ENCODE measurements around the gene TBC1D22A.

TBC1D22A gene

GRCh38 chr22:47012589-47013370 is 250.3 kb downstream of the TBC1D22A start:
- H3K36me3 Mint-ChIP-seq (ENCODE audit: low read depth) = no peaks in the 10 kb centered on the region

DNA sequence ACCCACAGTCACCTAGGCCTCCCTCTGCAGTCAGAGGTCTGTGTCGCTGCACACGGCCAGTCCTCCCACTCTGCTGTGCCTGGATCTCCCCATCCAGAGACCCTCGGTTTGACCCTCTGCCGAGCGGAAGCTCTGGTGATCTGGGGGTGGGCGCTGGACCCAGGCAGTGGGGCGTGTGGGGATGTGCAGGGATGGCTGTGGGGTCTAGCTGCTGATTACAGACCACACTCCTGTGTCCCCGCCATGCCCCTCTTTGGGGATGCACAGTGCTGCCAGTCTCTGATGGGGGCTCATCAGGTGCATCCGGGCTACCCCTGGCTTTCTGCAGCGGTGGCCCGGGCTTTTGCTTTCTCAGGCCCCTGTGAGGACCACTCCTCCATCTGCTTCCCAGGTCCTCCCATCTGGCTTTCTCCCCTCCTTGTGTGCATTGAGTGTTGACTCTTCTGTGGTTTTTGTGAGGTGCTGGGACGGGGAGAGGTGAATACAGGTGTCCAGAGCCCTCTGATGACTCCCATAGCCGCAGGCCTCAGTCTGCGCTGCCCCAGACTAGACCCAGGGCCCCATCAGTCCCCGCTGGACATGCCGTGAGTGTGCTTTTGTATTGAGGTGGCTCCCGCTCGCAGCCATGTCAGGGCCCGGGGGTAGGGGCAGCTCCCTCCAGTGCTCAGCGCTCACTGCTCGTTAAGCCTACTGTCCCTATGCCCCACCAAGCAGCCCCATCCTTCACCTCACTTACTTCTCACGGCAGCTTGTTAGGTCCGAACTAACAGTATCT is 251.6 kb downstream of the TBC1D22A start:
- Mint-ChIP-seq H3K9me3 (no peaks in the 10 kb centered on the region), H3K27ac (no peak overlapping the region), H3K36me3 (ENCODE audit: low read depth) (no peaks in the 10 kb centered on the region), H3K4me3 (no peak overlapping the region), H3K27me3 (ENCODE audit: low read depth) (no peaks in the 10 kb centered on the region), H3K4me1 (ENCODE audit: low read depth) (peaks cover 2% of the 10 kb centered on the region)
- no peak for DNase-seq (ENCODE audit: low spot score)

More at GRCh38 chr22:47012589-47013370, 250.3 kb downstream of the TBC1D22A start:
- no peaks in the 10 kb centered on the region for H3K9me3 Mint-ChIP-seq
- no peak for DNase-seq (ENCODE audit: low spot score)
- no peak overlapping the region for H3K4me3 Mint-ChIP-seq
- peaks cover 2% of the 10 kb centered on the region for H3K4me1 Mint-ChIP-seq (ENCODE audit: low read depth)
- no peak overlapping the region for H3K27ac Mint-ChIP-seq
- H3K27me3 Mint-ChIP-seq (ENCODE audit: low read depth) = no peaks in the 10 kb centered on the region

- Mint-ChIP-seq H3K27me3 (ENCODE audit: low read depth) (no peaks in the 10 kb centered on the region), H3K27ac (no peak overlapping the region), H3K4me1 (ENCODE audit: low read depth) (peaks cover 2% of the 10 kb centered on the region), H3K9me3 (peaks cover under 1% of the 10 kb centered on the region), H3K4me3 (no peak overlapping the region), H3K36me3 (ENCODE audit: low read depth) (no peaks in the 10 kb centered on the region)
- DNase-seq (ENCODE audit: low spot score) = no peak
Observed at GRCh38 chr22:47014636-47015345, 252.3 kb downstream of the TBC1D22A start.

- peaks cover 7% of the 10 kb centered on the region for H3K36me3 Mint-ChIP-seq (ENCODE audit: low read depth)
Observed at GRCh38 chr22:47015589-47016178, 253.2 kb downstream of the TBC1D22A start.

DNA sequence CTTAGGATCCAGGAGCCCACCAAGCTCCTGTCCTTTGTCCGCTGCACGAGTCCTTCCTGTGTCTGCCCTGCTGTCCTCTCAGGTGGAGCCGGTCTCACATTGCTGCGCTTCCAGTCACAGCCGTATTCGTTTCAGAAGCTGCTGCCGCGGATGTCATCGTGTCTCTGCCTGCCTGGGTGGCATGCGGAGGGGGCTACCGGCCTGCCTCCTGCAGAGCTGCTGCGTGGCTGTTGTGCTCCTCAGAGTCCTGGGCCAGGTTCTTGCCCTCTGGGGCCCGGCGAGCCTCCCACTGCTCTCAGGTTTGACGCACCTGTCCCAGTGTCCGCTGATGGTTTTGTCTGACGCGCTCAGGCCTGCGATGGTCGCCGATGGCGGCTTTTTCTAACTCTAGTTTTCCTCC is 254.2 kb downstream of the TBC1D22A start:
- Mint-ChIP-seq H3K4me1 (ENCODE audit: low read depth) (peaks cover 2% of the 10 kb centered on the region), H3K27ac (no peak overlapping the region), H3K36me3 (ENCODE audit: low read depth) (peaks cover 10% of the 10 kb centered on the region), H3K9me3 (peaks cover 11% of the 10 kb centered on the region), H3K4me3 (no peak overlapping the region), H3K27me3 (ENCODE audit: low read depth) (no peaks in the 10 kb centered on the region)
- no peak for DNase-seq (ENCODE audit: low spot score)

More at GRCh38 chr22:47015589-47016178, 253.2 kb downstream of the TBC1D22A start:
- Mint-ChIP-seq H3K9me3 (peaks cover 9% of the 10 kb centered on the region), H3K4me3 (no peak overlapping the region), H3K27ac (no peak overlapping the region), H3K4me1 (ENCODE audit: low read depth) (peaks cover 2% of the 10 kb centered on the region), H3K27me3 (ENCODE audit: low read depth) (no peaks in the 10 kb centered on the region)
- no peak for DNase-seq (ENCODE audit: low spot score)

DNA sequence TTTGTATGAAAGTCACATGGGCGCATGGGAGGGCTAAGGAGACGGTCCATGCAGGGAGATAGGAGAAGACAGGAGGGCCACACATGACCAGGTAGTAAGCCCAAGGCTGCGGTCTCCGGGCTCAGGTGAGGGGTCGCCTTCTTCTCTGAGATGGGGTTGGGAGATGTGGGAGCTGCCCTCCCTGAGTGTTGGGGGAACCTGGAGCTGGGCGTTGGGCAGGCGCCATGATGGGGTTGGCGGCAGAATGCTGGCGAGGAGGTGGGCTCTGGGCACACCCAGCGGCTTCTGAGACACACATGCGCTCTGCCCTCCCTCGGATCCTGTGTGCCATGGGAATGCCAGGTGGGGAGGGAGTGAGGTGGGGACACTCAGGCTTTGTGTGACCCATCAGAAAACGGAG is 254.8 kb downstream of the TBC1D22A start:
- no peak for DNase-seq (ENCODE audit: low spot score)
- Mint-ChIP-seq H3K4me1 (ENCODE audit: low read depth) (peaks cover 2% of the 10 kb centered on the region), H3K4me3 (no peak overlapping the region), H3K36me3 (ENCODE audit: low read depth) (peaks cover 12% of the 10 kb centered on the region), H3K9me3 (peaks cover 11% of the 10 kb centered on the region), H3K27ac (no peak overlapping the region), H3K27me3 (ENCODE audit: low read depth) (no peaks in the 10 kb centered on the region)

DNA sequence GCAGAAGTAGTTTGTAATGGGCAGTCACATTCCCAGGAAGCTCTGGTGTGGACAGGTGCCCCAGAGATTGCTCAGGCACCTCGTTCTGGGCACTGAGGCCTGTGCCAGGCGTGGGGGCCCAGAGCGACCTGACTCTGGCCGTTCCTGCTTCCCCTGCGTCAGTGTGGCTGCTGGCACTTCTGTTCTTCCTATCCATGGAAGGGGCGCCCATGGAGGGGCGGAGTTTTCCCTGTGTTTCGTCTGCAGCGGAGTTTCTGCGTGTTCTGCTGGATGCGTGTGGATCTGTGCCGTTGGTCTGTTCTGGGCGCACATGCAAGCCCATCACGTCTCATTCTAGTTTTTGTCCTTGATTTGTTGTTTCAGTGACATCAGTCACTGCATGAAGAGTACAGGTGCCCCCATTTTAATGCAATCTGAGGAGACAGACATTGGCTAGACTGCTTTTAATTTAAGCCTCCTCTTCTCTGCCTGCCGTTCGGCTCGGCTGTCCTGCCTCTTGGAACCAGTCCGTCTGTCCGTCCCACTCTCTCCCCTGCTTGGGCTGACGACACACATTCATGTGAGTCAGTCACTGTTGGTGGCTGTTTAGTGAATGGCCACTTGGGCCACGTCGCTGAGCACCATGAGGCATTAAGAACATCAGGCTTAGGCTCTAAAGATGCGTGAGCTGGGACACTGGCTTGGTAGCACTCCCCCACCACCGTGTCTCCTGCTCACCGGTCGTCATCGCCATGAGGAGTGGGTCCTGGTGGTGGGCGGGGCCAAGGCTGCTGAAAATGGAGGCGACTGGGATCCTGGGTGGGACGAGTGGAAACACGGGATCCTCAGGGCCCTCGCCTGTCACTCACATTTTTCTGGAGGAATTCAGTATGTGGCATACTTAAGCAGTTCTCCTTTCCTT is 255.8 kb downstream of the TBC1D22A start:
- Mint-ChIP-seq H3K4me3 (no peak overlapping the region), H3K36me3 (ENCODE audit: low read depth) (peaks cover 12% of the 10 kb centered on the region), H3K9me3 (peaks cover 11% of the 10 kb centered on the region), H3K27ac (no peak overlapping the region), H3K4me1 (ENCODE audit: low read depth) (no peaks in the 10 kb centered on the region), H3K27me3 (ENCODE audit: low read depth) (no peaks in the 10 kb centered on the region)
- no peak for DNase-seq (ENCODE audit: low spot score)

GRCh38 chr22:47019012-47019790 is 256.8 kb downstream of the TBC1D22A start:
- Mint-ChIP-seq H3K36me3 (ENCODE audit: low read depth) (peaks cover 16% of the 10 kb centered on the region), H3K27me3 (ENCODE audit: low read depth) (no peaks in the 10 kb centered on the region), H3K4me3 (no peak overlapping the region), H3K27ac (no peak overlapping the region), H3K9me3 (peaks cover 11% of the 10 kb centered on the region), H3K4me1 (ENCODE audit: low read depth) (no peaks in the 10 kb centered on the region)
- no peak for DNase-seq (ENCODE audit: low spot score)

- no peaks in the 10 kb centered on the region for H3K27me3 Mint-ChIP-seq (ENCODE audit: low read depth)
- peaks cover 11% of the 10 kb centered on the region for H3K9me3 Mint-ChIP-seq
- no peak overlapping the region for H3K4me3 Mint-ChIP-seq
- H3K4me1 Mint-ChIP-seq (ENCODE audit: low read depth) = no peaks in the 10 kb centered on the region
- H3K36me3 Mint-ChIP-seq (ENCODE audit: low read depth) = peaks cover 16% of the 10 kb centered on the region
- no peak overlapping the region for H3K27ac Mint-ChIP-seq
- DNase-seq (ENCODE audit: low spot score) = no peak
Observed at GRCh38 chr22:47020166-47020565, 257.7 kb downstream of the TBC1D22A start.

GRCh38 chr22:47021371-47022074 is 259.1 kb downstream of the TBC1D22A start:
- no peak for DNase-seq (ENCODE audit: low spot score)
- no peaks in the 10 kb centered on the region for H3K27me3 Mint-ChIP-seq (ENCODE audit: low read depth)
- peaks cover 11% of the 10 kb centered on the region for H3K9me3 Mint-ChIP-seq
- H3K36me3 Mint-ChIP-seq (ENCODE audit: low read depth) = peaks cover 16% of the 10 kb centered on the region
- no peak overlapping the region for H3K27ac Mint-ChIP-seq
- H3K4me1 Mint-ChIP-seq (ENCODE audit: low read depth) = no peaks in the 10 kb centered on the region
- H3K4me3 Mint-ChIP-seq = no peak overlapping the region

DNA sequence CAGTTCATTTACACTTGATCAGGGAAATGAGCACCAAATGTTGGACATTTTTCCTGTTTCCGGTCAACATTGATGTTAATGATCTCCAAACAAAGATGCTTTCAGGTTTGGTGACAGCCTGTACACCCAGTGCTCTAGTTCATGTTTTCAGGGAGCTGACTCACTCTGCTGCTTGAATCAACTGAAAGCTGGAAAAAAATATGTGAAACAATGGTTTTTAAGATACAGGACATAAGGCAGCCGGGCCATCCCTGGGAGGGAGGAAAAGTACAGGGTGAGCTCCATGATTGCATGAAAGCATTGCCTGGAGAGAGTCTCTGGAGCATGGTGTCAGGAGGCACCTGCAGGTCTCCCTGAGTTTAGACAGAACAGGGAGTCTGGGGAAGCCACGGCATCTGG is 259.6 kb downstream of the TBC1D22A start:
- H3K4me3 Mint-ChIP-seq = no peak overlapping the region
- no peak for DNase-seq (ENCODE audit: low spot score)
- H3K27ac Mint-ChIP-seq = no peak overlapping the region
- no peaks in the 10 kb centered on the region for H3K27me3 Mint-ChIP-seq (ENCODE audit: low read depth)
- H3K9me3 Mint-ChIP-seq = peaks cover 11% of the 10 kb centered on the region
- H3K4me1 Mint-ChIP-seq (ENCODE audit: low read depth) = no peaks in the 10 kb centered on the region
- peaks cover 16% of the 10 kb centered on the region for H3K36me3 Mint-ChIP-seq (ENCODE audit: low read depth)

GRCh38 chr22:47022475-47022874 is 260.0 kb downstream of the TBC1D22A start:
- Mint-ChIP-seq H3K27me3 (ENCODE audit: low read depth) (no peaks in the 10 kb centered on the region), H3K9me3 (peaks cover 11% of the 10 kb centered on the region), H3K4me3 (no peak overlapping the region), H3K4me1 (ENCODE audit: low read depth) (no peaks in the 10 kb centered on the region), H3K27ac (no peak overlapping the region), H3K36me3 (ENCODE audit: low read depth) (peaks cover 16% of the 10 kb centered on the region)
- no peak for DNase-seq (ENCODE audit: low spot score)
